RWPE1 (cell line): ENCODE measurements around the gene C2orf92.
"Not testable (repeated sequence)": the region's sequence is repeated elsewhere in the genome, so short reads cannot be mapped to it uniquely, and the experiment has no call there.

Source experiments
- CTCF ChIA-PET: fragments of 350-600 bp; sonication (Branson Sonifier 250); formaldehyde crosslinking; extraction: SDS; loops from one replicate; lab custom pipeline; 2021; lab: Yijun Ruan, JAX
- POLR2A ChIA-PET: fragments of 400-600 bp; formaldehyde crosslinking; extraction: SDS; loops from one replicate; lab custom pipeline; 2020; ENCODE audit warnings: antibody characterized with exemption; ENCODE audit not compliant: low non-redundant PET; lab: Yijun Ruan, JAX
- DNase-seq: peaks from one replicate; pipeline ENCODE4 v3.0.0; 2012; ENCODE audit warnings: low spot score
- H3K27ac ChIP-seq: fragments of 450-650 bp; 2 replicates; pipeline ENCODE4 v1.5.1; 2017
- TF ChIP-seq, protein P1 (sequence below): fragments of 450-650 bp; conservative IDR thresholded peaks from 2 replicates; pipeline ENCODE4 v1.5.1; 2017; ENCODE audit warnings: low read depth, mild to moderate bottlenecking

C2orf92 gene

GRCh38 chr2:97673182-97673914, 3.8 kb downstream of the C2orf92 start:
- CTCF ChIA-PET = no interaction called here
- no peak overlapping the region for H3K27ac ChIP-seq
- TF ChIP-seq, protein P1, sequence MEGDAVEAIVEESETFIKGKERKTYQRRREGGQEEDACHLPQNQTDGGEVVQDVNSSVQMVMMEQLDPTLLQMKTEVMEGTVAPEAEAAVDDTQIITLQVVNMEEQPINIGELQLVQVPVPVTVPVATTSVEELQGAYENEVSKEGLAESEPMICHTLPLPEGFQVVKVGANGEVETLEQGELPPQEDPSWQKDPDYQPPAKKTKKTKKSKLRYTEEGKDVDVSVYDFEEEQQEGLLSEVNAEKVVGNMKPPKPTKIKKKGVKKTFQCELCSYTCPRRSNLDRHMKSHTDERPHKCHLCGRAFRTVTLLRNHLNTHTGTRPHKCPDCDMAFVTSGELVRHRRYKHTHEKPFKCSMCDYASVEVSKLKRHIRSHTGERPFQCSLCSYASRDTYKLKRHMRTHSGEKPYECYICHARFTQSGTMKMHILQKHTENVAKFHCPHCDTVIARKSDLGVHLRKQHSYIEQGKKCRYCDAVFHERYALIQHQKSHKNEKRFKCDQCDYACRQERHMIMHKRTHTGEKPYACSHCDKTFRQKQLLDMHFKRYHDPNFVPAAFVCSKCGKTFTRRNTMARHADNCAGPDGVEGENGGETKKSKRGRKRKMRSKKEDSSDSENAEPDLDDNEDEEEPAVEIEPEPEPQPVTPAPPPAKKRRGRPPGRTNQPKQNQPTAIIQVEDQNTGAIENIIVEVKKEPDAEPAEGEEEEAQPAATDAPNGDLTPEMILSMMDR = no peak
- no peak for DNase-seq
- POLR2A ChIA-PET = no interaction called here

GRCh38 chr2:97673915-97674283, 4.4 kb downstream of the C2orf92 start:
- no peak overlapping the region for H3K27ac ChIP-seq
- CTCF ChIA-PET = no interaction called here
- TF ChIP-seq, protein P1 = no peak
- POLR2A ChIA-PET = no interaction called here
- DNase-seq = no peak

DNA sequence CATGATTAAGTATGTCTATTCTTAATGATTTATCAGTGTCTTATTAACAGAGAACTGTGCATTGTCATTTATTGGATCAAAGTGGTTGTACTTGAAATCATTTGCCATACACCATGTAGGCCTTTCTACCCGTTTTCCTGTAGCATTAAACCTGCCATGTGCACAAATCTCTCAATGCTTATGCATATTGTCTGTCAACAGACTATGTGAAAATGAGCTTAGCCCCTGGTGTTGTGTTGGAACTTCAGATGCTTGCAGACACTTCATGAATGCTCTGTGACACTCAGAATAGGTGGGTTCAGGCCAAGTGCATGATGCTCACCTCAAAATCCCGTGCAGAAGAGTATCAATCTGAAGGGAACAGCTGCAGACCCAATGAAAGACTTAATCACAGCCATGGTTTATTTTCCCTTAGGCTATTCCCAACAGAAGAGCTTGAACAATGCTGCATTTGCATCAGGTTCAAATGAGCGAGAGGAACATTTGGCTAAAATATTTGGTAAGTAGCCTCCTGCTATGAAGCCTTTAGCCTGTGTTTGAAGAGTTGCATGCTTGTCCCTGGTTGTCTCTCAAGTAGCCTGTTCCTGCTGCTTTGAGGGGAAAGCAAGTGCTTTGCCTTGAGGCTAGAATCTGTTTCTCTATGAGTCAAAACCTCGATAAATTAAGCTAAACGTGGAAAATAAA, 6.1 kb downstream of the C2orf92 start:
- POLR2A ChIA-PET = interaction anchor here (0.6 kb wide), 1 partner anchor 11 kb away, joined by 4 read pairs; no protein-coding TSS in a partner anchor
- TF ChIP-seq, protein P1 = no peak
- no peak for DNase-seq
- H3K27ac ChIP-seq = no peak overlapping the region
- CTCF ChIA-PET = no interaction called here

GRCh38 chr2:97676620-97677019, 7.1 kb downstream of the C2orf92 start:
- CTCF ChIA-PET = interaction anchor here (0.6 kb wide), 1 partner anchor 897 kb away, joined by 3 read pairs; no protein-coding TSS in a partner anchor

DNA sequence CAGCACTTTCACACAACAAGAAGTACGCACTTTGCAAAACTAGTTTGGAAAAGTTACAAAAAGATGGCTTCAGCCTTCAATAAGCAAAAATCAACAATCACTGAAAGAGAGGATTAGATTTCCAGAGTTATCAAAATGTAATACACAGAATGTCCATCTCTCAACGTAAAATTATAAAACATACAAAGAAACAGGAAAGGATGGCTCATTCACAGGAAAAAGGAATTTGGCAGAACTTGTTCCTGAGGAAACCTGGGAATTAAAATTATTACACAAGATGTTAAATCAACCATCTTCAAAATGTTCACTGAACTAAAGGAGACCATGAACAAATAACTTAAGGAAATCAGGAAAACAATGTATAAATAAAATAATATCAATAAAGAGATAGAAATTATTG, 8.0 kb downstream of the C2orf92 start:
- H3K27ac ChIP-seq = no peak overlapping the region
- DNase-seq = no peak
- TF ChIP-seq, protein P1 = no peak
- ChIA-PET POLR2A (no interaction called here), CTCF (interaction anchor here (0.6 kb wide), 1 partner anchor 28 kb away, joined by 3 read pairs; no protein-coding TSS in a partner anchor)

More at GRCh38 chr2:97676620-97677019, 7.1 kb downstream of the C2orf92 start:
- no peak for DNase-seq
- POLR2A ChIA-PET = no interaction called here
- no peak overlapping the region for H3K27ac ChIP-seq
- TF ChIP-seq, protein P1 = no peak

DNA sequence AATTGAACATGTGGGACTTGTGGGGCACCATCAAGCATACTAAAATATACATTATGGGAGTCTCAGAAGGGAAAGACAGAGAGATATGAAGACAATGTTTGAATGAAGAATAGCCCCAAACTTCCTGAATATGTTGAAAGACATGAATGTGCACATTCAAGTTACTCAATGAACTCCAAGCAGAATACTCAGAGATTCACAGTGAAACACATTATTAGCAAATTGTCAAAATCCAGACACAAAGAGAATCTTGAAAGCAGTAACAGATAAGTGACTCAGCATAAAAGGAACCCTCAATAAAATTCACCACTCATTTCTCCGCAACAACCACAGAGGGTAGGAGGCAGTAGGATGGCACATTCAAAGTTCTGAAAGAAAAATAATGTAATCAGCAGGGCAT, 8.8 kb downstream of the C2orf92 start:
- H3K27ac ChIP-seq = no peak overlapping the region
- TF ChIP-seq, protein P1 = no peak
- ChIA-PET CTCF (interaction anchor here (0.6 to 0.7 kb wide), 2 partner anchors 12 to 87 kb away, joined by 5 to 13 read pairs; no protein-coding TSS in a partner anchor), POLR2A (no interaction called here)
- DNase-seq = no peak

DNA sequence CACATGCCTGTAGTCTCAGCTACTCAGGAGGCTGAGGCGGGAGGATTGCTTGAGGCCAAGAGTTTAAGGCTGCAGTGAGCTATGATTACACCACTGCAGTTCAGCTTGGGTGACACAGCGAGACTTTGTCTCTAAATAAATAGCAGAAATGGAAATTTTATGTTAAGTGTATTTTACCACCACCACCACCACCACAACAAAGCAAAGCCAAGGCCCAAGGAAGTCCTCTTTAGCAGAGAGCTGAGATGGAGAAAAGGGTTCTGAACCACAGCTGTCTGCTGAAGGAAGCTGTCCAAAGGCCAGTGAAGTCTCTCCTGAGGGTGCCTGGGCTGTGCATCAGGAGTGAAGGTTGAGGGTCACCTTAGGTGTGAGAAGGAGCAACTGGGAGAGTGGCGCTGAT, 17.7 kb downstream of the C2orf92 start:
- H3K27ac ChIP-seq, POLR2A ChIA-PET: not testable (repeated sequence)
- CTCF ChIA-PET = interaction anchor here (1.6 to 2.3 kb wide), 2 partner anchors 10 to 13 kb away, joined by 4 to 7 read pairs; no protein-coding TSS in a partner anchor

More for the DNA sequence above, 17.7 kb downstream of the C2orf92 start:
- DNase-seq = not testable (repeated sequence)
